Hepatocyte (in vitro differentiated cells): ENCODE results near the gene RSPRY1.

Experiments
- CTCF ChIP-seq: fragments of 200-600 bp; sonication (generic); IDR thresholded peaks from 2 replicates; pipeline ENCODE4 v1.5.1; 2016; ENCODE audit warnings: antibody characterized with exemption, mild to moderate bottlenecking; ENCODE audit not compliant: poor library complexity
- EZH2phosphoT487 ChIP-seq: fragments of 200-600 bp; sonication (generic); IDR thresholded peaks from one replicate; pipeline ENCODE4 v1.6.1; 2018; ENCODE audit warnings: antibody characterized with exemption, mild to moderate bottlenecking, low read depth, moderate library complexity; ENCODE audit not compliant: unreplicated experiment, severe bottlenecking

GRCh38 chr16:57165938-57166337, 20.2 kb upstream of the RSPRY1 start:
- TF ChIP-seq CTCF (no peak), EZH2phosphoT487 (no peak)
